NCI-H82 treated with DMSO at 0.1 percent for 48 hours (cell line): Measurements from ENCODE around the gene BCAS3.

Source experiments
- DNase-seq: peaks from one replicate; lab custom pipeline; 2025; ENCODE audit not compliant: unreplicated experiment; lab: John Stamatoyannopoulos, UW

Gene BCAS3

GRCh38 chr17:61216066-61216465, 538.4 kb downstream of the BCAS3 start:
- DNase-seq: no peak

GRCh38 chr17:61217878-61218437, 540.3 kb downstream of the BCAS3 start:
- DNase-seq: no peak

GRCh38 chr17:61218438-61218837, 540.8 kb downstream of the BCAS3 start:
- no peak for DNase-seq

- no peak for DNase-seq
These were observed 541.8 kb downstream of the BCAS3 start for GRCh38 chr17:61219460-61219859.

GRCh38 chr17:61221181-61221580, 543.5 kb downstream of the BCAS3 start:
- DNase-seq: peak; percentile 11

- no peak for DNase-seq
These were observed 544.2 kb downstream of the BCAS3 start for GRCh38 chr17:61221597-61222471.

- no peak for DNase-seq
These were observed 546.1 kb downstream of the BCAS3 start for GRCh38 chr17:61223725-61224124.

- no peak for DNase-seq
These were observed 547.7 kb downstream of the BCAS3 start for GRCh38 chr17:61225178-61225882.

GRCh38 chr17:61227866-61228265, 550.2 kb downstream of the BCAS3 start:
- DNase-seq: no peak

GRCh38 chr17:61230461-61230860, 552.8 kb downstream of the BCAS3 start:
- no peak for DNase-seq

- DNase-seq: no peak
These were observed 553.5 kb downstream of the BCAS3 start for GRCh38 chr17:61230972-61231820.

- no peak for DNase-seq
These were observed 555.2 kb downstream of the BCAS3 start for GRCh38 chr17:61232871-61233270.

GRCh38 chr17:61233991-61234750, 556.5 kb downstream of the BCAS3 start:
- no peak for DNase-seq

GRCh38 chr17:61235001-61235826, 557.6 kb downstream of the BCAS3 start:
- no peak for DNase-seq

- no peak for DNase-seq
These were observed 558.2 kb downstream of the BCAS3 start for GRCh38 chr17:61235827-61236197.

GRCh38 chr17:61237275-61237674, 559.6 kb downstream of the BCAS3 start:
- no peak for DNase-seq

GRCh38 chr17:61238455-61238933, 560.8 kb downstream of the BCAS3 start:
- DNase-seq: no peak

- DNase-seq: no peak
These were observed 561.7 kb downstream of the BCAS3 start for GRCh38 chr17:61239327-61239726.

GRCh38 chr17:61239953-61240352, 562.3 kb downstream of the BCAS3 start:
- DNase-seq: no peak
